Uterus (tissue), 4 donors: ENCODE measurements around the gene STX10. TPM values are rescaled to one million over a fixed set of nuclear protein-coding genes. Genes with fewer than 3 reads are reported as not detected.

Source experiments
- DNase-seq, 2 donors: peaks; one replicate each; pipeline ENCODE4 v3.0.0-alpha.2; 2019 to 2020
- H3K27ac ChIP-seq, 2 donors: fragments of 200-600 bp; sonication (generic); 1 replicate in 1 of 2; 2 replicates in 1 of 2; pipeline ENCODE4 v1.5.1; 2016 to 2018
- H3K27me3 ChIP-seq, 2 donors: fragments of 200-600 bp; sonication (generic); one replicate each; pipeline ENCODE4 v1.5.1; 2018 to 2019; ENCODE audit warnings: control low read depth in 1 of 2
- H3K36me3 ChIP-seq, 2 donors: fragments of 200-600 bp; sonication (generic); one replicate each; pipeline ENCODE4 v1.5.1; 2019; ENCODE audit warnings: control low read depth in 1 of 2
- H3K4me1 ChIP-seq, 2 donors: fragments of 200-600 bp; sonication (generic); one replicate each; pipeline ENCODE4 v1.5.1; 2018 to 2019; ENCODE audit warnings: control low read depth in 1 of 2
- H3K4me3 ChIP-seq, 2 donors: fragments of 200-600 bp; sonication (generic); 1 replicate in 1 of 2; 2 replicates in 1 of 2; pipeline ENCODE4 v1.5.1; 2018 to 2019; ENCODE audit warnings: mild to moderate bottlenecking in 1 of 2
- H3K9me3 ChIP-seq, 2 donors: fragments of 200-600 bp; sonication (generic); one replicate each; pipeline ENCODE4 v1.5.1; 2019; ENCODE audit warnings: control low read depth in 1 of 2
- CTCF ChIP-seq, 4 experiments: fragments of 200-600 bp in 2 of 4; fragments of 450-650 bp in 2 of 4; sonication (generic) in 2 of 4; IDR thresholded peaks; one replicate each; pipeline ENCODE4 v1.5.1; 2016 to 2019; ENCODE audit warnings: antibody characterized with exemption in 4 of 4, mild to moderate bottlenecking in 2 of 4, moderate library complexity in 1 of 4
- POLR2A ChIP-seq, 2 donors: fragments of 450-650 bp; IDR thresholded peaks; one replicate each; pipeline ENCODE4 v1.6.1; 2016; ENCODE audit warnings: antibody characterized with exemption in 2 of 2, mild to moderate bottlenecking in 1 of 2, moderate library complexity in 1 of 2
- intact Hi-C: fragments of 100-400 bp; cut with DNase I; formaldehyde crosslinking; loops from one replicate; pipeline ENCODE4 v1.15.1; 2023; ENCODE audit warnings: low total_unique reads
- total RNA-seq, 4 donors: library from RNA; depleted of rRNA in 3 of 4; stranded (reverse); fragments of >200 nt in 3 of 4; gene quantifications; one replicate each; pipeline versions ENCODE4 v1.1.0 to v1.2.4, GENCODE V29; 2014 to 2023
- donor health status: DM: yes; HTN: yes; CAD: no.

Gene STX10
- total RNA-seq, 4 donors from 2014 or later: 42.2 to 72.1 (median 44.8) TPM

- intact Hi-C loops: no loop called here
- Histone ChIP-seq H3K27ac (peak overlapping the region; percentile 87 to 93), H3K4me3 (peak overlapping the region in 1 of 2 donors; percentile 40), H3K36me3 (no peaks in the 10 kb centered on the region), H3K27me3 (no peaks in the 10 kb centered on the region), H3K4me1 (peaks cover 11 to 44% of the 10 kb centered on the region in 2 donors), H3K9me3 (no peaks in the 10 kb centered on the region)
- DNase-seq: peak in 1 of 2 donors; percentile 40
- TF ChIP-seq CTCF (IDR thresholded peaks at IDR 0.05) (no peak), POLR2A (IDR thresholded peaks at IDR 0.05) (no peak)
Measured at GRCh38 chr19:13097033-13097462, 53.1 kb downstream of the STX10 start.

- Histone ChIP-seq H3K27ac (peak overlapping the region; percentile 87 to 93), H3K4me3 (no peak overlapping the region), H3K4me1 (peaks cover 15 to 47% of the 10 kb centered on the region in 2 donors), H3K27me3 (no peaks in the 10 kb centered on the region), H3K36me3 (no peaks in the 10 kb centered on the region), H3K9me3 (no peaks in the 10 kb centered on the region)
- peak; percentile 51 to 59 for DNase-seq
- intact Hi-C loops: no loop called here
- peak in 1 of 4 experiments; percentile 40 for TF ChIP-seq CTCF (IDR thresholded peaks at IDR 0.05)
- no peak for TF ChIP-seq POLR2A (IDR thresholded peaks at IDR 0.05)
Measured at GRCh38 chr19:13095934-13096927, 53.9 kb downstream of the STX10 start.

GRCh38 chr19:13095393-13095784, 54.8 kb downstream of the STX10 start:
- Histone ChIP-seq H3K27ac (peak overlapping the region; percentile 87 to 93), H3K4me1 (peaks cover 19 to 53% of the 10 kb centered on the region in 2 donors), H3K27me3 (no peaks in the 10 kb centered on the region), H3K9me3 (no peaks in the 10 kb centered on the region), H3K4me3 (no peak overlapping the region), H3K36me3 (no peaks in the 10 kb centered on the region)
- no peak for DNase-seq
- intact Hi-C loops: no loop called here
- TF ChIP-seq POLR2A (IDR thresholded peaks at IDR 0.05) (no peak), CTCF (IDR thresholded peaks at IDR 0.05) (no peak)

- no peak for DNase-seq
- Histone ChIP-seq H3K4me3 (no peak overlapping the region), H3K27me3 (no peaks in the 10 kb centered on the region), H3K27ac (peak overlapping the region; percentile 87 to 93), H3K36me3 (no peaks in the 10 kb centered on the region), H3K9me3 (no peaks in the 10 kb centered on the region), H3K4me1 (peaks cover 23 to 56% of the 10 kb centered on the region in 2 donors)
- TF ChIP-seq POLR2A (IDR thresholded peaks at IDR 0.05) (no peak), CTCF (IDR thresholded peaks at IDR 0.05) (no peak)
- intact Hi-C loops: loop anchor here (5.0 kb wide), 1 partner anchor 118 kb away; no protein-coding TSS in a partner anchor
Measured at GRCh38 chr19:13094771-13095392, 55.3 kb downstream of the STX10 start.
